HG03442 (cell line): ENCODE data around the gene ADAM19.
A peak's percentile ranks its signal among the peaks of the same experiment; 100 is the strongest.
"Not testable (repeated sequence)": the region's sequence is repeated elsewhere in the genome, so short reads cannot be mapped to it uniquely, and the experiment has no call there.

Experiments used
- ATAC-seq: cut with Tn5 transposase; IDR thresholded peaks from one replicate; pipeline ENCODE4 v1.9.1; 2021; ENCODE audit warnings: mild to moderate bottlenecking, moderate library complexity; ENCODE audit not compliant: unreplicated experiment

Gene ADAM19

DNA sequence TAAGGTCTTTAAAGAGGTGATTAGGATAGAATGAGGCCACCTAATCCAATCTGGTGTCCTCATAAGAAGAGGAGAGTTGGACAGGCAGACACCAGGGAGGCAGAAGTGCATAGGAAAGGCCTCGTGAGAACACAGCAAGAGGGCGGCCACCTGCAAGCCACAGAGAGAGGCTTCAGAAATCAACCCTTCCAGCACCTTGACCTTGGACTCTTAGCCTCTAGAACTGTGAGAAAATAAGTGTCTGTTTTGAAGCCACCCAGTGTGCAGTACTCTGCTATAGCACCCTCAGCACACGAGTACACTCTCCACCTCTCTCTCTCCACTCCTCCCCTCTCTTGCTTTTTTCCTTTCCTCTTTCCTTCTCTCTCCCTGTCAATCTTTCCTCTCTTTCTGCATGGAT, 88.7 kb downstream of the ADAM19 start:
- ATAC-seq = peak; percentile 35

DNA sequence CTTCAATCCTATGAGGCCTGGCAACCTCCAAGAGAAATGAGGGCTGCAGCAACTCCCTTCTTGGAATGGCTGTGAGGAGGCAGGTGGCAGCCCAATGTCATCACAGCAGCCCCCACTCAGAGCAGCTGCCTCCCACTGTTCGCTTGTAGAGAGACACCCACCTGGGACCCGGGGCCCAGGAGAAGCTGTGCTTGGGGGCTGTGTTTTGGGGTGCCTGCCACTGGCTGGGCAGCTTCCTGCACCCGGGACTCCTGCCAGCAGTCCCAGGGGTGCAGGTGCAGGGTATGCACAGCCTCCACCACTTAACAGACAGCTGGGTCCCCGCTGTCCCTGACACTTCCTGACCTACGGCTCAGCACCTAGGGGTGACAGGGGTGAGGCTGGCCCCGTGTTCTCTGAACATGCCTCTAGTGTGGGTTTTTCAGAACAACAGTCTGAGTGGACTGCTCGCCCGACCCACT, 89.3 kb downstream of the ADAM19 start:
- ATAC-seq = peak; percentile 41

DNA sequence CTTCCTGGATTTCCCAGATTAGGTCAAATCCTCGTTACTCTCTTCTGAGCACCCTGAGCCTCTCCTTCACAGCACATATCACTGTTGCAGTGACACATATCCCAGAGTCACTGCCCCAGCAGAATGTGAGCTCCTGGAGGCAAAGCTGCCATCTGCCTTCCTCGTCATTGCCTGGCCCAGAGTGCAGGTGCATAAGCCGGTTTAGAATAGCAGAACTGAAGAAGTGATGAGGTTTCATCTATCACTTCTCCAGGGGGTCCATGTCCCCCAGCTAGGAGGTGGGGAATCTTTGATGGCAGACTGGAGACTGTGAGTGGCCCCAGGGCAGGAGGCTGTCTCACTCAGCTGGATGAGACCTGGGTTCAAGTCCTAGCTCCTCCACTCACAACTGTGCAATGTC, 89.8 kb downstream of the ADAM19 start:
- ATAC-seq = peak; percentile 27

DNA sequence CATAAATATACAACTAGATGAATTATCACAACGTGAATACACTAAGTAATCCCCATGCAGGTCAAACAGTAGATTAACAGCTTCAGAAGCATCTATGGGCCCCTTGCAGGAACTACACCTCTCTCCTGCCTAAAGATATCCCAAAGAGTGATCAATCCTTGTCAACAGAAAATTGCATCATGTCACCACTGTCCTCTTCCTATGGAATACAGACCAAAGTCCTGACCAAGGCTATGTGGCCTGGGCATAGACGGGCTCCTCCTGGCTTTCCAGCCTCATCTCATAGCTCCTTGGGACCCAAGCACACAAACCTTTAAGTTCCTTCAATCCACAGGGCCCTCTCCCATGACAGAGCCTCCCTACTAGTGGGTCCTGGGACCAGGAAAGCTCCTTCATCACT, 90.2 kb downstream of the ADAM19 start:
- ATAC-seq = no peak

DNA sequence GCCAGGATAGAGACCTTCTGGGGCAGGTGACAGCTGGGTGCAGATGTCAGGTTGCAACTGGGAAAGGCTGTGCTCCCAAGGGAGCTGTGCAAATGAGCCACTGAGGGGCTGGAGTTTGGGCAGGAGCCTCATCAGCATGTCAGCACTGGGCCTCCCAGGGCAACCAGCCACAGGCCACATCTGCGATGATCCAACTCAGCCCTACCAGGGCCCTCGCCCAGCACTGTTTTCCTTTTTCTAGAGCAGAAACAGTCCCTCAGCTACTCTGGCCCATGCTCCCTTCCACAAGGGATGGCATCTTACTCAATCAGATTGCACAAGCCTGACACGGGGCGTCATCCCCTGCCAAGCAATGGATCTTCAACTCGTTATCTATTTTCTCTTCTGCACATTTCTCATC, 90.8 kb downstream of the ADAM19 start:
- no peak for ATAC-seq

DNA sequence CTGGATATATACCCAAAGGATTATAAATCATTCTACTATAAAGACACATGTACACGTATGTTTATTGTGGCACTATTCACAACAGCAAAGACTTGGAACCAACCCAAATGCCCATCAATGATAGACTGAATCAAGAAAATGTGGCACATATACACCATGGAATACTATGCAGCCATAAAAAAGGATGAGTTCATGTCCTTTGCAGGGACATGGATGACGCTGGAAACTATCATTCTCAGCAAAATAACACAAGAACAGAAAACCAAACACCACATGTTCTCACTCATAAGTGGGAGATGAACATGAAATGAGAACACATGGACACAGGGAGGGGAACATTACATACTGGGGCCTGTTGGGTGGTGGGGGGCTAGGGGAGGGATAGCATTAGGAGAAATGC, 92.9 kb downstream of the ADAM19 start:
- ATAC-seq = not testable (repeated sequence)

DNA sequence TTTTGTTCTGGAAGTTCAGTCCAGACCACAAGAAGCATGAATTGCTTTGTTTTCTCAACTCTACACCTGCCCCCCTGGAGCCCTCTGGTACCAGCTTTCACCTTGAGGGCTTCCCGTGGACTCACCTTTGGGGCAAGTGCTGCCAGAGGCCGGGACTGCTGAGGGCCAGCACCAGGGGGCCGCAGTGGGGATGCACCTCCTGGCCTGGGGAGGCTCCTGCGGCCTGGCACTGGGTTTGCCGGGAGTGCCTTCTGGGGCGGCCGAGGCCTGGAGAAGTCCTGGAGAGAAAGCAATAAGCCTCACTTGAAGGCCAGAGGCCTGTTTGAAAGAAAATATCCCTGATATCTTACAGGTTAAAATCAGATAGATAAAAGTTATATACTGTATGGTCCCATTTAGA, 93.9 kb downstream of the ADAM19 start:
- ATAC-seq = no peak

DNA sequence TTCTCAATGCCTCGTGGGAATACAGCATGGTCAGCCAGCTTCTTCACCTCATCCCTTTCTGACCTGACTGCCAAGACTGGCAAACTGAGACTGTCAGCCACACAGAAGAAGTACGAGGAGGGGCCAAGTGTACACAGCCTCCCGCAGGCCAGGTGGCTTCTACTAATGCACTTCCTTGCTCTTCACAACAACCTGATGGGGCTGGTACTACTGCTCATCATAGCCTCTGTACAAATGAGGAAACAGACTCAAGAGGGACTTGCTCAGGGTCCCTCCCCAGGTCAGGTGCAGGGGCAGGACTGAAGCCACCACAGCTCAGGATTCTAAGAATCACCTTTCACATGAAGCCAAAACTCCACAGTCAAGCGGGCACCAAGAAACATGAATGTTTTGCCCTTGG, 94.3 kb downstream of the ADAM19 start:
- no peak for ATAC-seq

DNA sequence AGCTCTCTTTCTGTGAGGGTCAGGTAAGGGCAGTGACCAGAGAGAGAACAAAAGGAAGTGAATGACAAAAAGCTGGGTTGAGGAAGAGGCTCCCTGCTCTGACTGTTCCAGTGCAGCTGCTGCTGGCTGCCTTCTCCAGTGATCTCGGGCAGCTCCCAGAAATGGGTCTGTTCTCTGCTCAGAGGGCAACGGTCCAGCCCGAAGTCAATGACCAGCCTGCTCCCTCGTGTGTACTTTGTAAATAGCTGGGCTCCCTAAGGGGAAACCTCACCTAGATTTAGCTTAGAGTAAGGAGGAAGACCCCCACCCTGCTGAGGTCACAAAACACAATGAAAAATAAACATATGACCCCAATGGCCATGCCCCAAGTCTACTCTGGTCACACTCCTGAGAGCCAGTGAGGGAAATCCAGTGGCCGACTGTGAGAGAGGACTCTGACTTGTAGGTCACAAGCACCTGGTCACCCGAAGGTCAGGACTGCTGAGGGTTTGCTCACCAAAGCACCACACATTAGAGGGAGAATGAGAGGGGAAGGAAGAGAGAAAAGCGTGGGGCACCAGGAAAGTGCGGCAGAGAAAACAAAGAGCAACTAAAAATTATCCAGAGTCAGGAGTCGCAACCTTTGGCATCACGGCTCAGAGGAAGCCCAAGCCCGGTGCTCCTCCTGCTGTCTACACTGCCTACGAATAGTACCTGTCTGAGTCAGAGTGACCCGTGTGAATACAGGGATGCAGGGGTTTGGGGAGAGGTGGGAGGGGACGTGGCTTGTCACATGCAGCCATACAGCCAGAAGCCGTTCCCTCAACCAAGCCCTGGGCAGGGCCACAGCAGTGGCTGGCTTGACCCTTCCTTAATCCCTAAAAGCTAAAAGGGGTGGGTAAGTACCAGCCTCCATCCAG, 95.7 kb downstream of the ADAM19 start:
- no peak for ATAC-seq

DNA sequence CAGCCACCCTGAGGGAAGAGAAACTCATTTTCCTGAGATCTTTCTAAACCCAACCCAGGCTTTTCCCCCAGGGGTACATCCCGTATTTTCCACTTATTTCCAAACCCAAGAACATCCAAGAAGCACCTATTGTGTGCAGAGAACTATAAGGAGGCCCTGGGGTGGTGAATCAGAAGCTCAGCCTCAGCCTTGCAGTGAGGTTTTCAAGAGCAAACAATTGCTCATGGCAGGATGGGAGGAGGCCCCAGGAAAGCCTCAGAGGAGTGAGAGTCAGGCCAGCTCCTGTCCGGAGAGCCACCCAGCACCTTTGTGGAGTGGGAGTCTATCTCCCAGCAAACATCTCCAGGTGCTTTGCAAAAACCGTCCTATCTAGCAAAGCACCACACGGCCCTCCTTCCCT, 96.4 kb downstream of the ADAM19 start:
- no peak for ATAC-seq

DNA sequence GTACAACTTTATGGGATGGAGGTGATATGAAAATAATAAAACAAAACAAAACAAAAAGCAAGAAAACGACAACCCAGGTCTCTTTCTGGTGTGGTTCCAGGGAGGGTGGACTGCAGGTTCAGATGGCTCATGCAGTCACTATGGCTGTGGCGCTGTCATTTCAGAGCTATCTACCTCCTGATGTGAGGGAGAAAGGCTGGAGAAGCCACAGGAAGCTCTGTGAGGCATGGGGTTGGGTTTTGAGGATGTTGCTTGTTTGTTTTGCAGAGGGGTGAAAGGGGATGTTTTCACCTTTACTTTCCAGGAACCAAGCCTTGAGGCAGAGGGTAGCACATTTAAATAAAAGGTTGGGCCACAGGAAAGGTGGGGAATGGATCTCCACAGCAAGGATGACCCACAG, 96.8 kb downstream of the ADAM19 start:
- ATAC-seq = no peak

DNA sequence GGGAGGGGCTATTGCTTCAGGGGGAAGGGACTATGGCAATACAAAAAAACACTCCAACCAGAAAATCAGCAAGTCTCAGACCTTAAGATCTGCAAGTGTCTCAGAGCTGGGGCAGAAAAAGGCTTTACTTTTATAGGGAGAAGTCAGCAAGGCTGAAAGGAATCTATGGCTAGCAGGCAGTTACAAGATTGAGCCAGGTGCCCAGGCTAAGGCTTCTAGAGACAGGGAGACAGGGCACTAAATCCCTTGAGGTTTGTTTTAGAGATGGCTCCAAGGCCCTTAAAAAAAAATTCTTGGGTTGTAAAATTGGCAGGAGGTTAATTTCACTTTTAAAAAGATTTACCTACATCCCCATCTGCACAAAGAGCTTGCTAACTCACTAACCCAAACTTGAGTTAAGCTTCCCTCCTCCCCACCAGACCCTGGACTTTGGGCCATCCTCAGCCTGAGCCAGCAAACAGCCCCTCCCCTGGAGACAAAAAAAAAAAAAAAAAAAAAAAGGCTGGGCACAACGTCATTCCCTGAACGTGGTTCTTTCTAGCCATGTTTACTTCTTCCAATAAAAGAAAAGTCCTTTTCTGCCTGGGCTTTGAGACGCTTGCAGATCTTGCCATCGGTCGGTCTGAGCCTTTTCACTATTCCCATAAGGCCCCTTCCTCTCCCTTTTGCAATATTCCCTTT, 97.6 kb downstream of the ADAM19 start:
- ATAC-seq = no peak

DNA sequence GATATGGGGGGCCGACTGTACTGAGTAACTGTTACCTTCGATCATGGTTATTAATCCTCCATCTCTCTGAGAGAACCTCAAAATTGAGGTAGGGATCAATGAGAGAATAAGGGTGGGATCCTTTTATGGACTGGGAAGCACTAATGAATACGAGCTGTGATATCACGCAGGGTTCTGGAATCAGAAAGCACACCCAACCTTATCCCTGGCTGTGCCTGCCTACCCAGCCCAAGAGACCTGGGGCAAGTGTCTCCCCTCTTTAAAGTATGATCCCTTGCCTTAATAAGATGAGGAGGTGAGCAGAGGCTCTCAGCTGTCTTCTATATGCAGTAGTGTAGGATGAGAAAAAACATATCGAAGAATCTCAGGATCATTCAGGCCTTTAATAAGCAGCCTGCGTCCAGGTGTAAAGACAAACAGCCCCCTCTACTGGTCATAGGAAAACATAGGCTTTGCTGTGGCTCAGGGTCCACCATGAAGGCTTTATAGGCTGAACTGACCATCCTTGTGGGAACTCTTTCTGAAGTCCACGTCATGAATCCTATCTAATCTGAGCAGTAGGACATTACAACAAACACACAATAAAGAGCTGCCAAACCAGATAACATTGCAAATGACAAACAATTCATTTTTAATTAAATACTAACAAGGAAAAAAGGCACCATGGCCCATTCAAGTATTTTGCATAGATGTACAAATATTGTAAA, 98.7 kb downstream of the ADAM19 start:
- peak; percentile 74 for ATAC-seq

DNA sequence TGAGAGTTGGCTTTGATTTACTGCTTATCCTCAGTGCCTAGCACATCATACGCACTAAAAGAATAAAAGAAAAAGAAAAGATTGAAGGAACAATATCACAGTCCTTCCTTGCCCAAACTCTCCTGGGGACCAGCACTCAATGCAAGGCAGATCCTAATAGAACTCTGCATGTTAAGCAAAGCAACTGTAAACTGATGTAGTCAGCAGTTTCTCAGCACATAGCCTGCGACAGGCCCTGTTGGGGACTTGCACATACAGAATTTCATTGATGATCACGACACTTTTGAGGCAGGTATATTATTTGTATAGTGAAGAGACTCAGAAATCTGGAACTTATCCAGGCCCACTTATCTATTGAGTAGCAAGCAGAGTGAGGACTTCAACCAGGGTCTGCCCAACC, 100.1 kb downstream of the ADAM19 start:
- ATAC-seq = no peak

DNA sequence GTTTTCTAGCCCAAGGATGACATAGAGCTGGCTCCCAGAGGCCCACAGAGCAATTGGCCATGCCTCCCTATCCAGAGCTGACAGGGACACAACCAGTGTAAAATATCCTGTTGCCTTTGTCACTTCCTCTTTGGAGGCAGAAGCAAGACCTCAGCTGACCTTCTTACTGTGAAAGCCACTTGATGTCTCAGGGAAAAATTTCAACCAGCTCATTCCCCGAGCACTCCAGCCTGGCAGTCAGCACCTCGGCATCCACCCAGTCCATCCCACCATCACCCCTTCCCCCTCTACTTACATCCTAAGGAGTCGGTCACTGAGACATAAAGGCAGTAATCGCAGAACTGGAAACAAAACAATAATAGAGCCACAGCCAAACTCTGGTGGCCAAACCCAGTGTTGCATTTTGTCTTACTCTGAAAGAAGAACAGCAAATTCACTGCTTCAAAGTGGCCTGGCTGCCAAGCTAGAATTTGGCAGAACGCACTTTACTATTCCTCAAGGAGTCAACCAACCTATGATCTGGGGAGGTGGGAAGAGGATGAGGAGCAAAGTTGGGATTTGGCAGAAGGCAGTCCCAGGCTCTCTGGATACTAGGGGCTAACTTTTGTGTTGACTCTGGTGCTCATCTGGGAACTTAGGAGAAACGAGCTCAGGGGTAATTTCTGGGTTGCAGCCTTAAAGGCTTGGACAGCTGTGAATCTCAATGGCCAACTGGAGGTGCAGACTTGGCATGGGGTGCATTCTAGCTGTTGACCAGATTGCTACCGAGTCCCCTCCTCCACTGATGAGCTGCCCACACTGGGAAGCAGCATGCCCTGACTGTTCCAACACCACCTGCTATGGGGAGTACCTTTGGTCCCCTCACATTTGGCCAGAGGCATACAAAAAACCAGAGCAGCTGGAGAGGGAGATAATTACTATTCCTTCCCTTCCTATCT, 101.9 kb downstream of the ADAM19 start:
- ATAC-seq = no peak

DNA sequence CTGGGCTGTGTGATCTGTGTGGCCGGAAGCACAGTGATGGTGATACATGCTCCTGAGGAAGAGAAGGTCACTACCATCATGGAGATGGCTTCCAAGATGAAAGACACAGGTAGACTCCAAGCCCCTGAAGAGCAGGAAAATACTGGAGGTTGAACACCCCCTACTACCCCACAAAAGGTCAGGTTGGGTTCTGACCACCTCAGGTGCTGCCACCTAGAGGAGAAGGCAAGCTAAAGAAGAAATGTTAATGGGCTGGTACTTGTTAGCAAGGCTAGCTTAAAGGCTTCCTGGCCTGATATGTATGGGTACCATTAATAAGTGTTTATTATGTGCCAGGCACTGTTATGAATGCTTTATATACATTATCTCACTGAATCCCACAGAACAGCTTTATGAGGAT, 103.9 kb downstream of the ADAM19 start:
- no peak for ATAC-seq

DNA sequence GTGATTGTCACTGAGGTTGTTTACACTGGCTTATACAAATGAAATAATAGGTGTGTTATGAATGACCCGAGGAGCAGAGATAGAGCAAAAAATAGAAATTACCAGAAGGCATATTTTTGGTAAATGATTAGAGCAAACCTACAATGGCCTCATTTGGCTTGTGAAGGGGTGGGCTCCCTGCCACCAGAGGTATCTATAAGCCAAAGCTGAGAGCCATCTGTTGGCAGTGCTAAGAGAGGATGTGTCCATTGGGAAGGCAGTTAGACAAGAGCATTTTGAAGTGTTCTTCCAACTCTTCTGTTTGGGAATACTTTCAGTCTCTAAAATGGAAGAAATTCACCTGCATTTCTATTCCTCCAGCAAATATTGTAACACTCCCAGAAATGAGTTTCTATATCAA, 104.9 kb downstream of the ADAM19 start:
- ATAC-seq = no peak

DNA sequence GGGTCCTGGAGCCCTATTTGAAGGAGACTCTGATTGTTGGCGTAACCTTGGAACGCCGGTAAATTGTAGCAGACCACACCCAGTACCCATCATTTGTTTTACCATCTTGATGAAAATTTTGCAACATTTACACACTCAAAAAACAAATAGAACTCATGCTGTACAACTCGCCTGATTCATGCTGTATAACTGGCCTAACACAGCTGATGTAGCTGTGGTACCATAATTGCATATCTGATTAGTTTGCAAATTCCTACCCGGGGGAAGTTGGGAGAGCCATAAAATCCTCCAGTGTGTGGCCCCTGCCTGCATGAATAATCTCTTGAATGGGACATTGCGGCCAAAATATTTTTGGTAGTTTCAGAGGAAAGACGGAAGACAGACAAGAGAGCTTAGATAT, 105.9 kb downstream of the ADAM19 start:
- ATAC-seq = no peak

DNA sequence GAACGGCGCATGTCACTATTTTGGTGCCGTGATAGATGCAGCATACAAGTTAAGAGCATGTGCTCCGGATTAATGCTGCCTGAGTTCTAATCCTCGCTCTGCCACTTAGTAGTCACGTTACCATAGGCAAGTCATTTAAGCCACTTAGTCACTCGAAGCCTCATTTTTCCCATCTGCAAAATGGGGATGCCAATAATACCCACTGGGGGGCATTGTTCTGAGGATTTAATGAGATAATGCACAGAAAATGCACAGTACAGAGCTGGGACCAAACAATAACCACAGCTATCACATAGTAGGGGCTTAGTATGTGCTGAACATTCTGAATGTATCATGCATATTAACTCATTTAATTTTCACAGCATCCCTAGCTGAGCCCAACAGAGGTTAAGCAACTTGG, 106.5 kb downstream of the ADAM19 start:
- ATAC-seq = no peak

DNA sequence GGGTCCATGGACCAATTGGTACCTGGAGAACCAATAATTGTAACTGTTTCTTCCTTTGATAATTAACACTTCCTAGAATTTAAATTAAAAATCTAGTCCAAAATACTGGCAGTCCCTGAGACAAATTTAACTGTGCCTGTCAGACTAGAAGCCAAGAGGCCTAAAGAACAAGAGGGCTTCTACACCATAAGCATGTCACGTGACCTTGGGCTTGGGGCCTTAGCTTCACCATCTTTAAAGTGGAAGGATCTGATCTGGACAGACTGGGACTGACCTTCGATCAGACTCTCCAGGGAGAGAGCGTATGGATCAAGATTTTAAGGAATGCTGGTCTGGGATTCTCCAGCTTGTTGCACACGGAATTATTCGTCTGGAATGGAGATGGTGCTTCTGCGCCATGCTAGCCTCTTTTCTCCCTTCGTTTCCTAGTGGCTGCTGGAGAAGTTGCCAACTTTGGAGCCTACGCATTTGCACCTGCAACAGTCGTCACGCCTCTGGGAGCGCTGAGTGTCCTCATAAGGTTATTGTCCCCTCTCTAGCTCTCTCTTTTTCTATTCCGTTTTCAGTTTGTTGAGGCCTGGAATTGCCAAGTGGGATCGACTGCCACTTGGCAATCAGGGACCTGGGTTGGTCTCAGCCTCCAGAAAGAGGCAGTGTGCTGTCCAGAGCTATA, 107.1 kb downstream of the ADAM19 start:
- no peak for ATAC-seq
